ENCODE results near the gene LRP3. TPM values are rescaled to one million over a fixed set of nuclear protein-coding genes. Genes with fewer than 3 reads are reported as not detected.
A peak's percentile ranks its signal among the peaks of the same experiment; 100 is the strongest.

The LRP3 gene
- polyA plus RNA-seq, 1 donor from 2014 or later: not detected

DNA sequence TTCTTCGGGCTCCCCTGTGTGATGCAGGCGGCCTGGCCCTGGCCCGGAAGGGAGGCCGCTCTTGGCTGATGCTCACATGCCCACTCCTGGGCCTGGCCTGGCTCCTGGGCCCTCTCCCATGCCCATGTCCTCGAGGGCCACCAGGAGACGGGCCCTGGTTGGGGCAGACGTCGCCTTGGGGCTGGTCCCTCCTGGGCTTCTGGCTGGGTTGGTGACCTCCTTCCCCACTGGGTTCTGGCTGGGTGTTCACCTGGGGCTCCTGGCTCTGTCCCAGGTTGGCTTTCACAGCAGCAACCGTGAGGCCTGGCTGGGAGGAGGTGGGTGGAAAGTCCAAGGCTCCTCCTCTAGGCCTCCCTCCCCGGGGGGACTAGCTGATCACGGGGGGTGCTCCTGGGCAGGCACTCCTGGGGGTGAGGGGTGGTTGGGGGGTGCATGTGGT, 47.0 kb downstream of the LRP3 start:
- no peaks in the 10 kb centered on the region for H3K9me3 Mint-ChIP-seq
- peaks cover 2% of the 10 kb centered on the region for H3K27me3 Mint-ChIP-seq
- peaks cover 5% of the 10 kb centered on the region for H3K36me3 Mint-ChIP-seq
- no peak overlapping the region for H3K4me3 Mint-ChIP-seq
- H3K27ac Mint-ChIP-seq: no peak overlapping the region
- no peaks in the 10 kb centered on the region for H3K4me1 Mint-ChIP-seq

DNA sequence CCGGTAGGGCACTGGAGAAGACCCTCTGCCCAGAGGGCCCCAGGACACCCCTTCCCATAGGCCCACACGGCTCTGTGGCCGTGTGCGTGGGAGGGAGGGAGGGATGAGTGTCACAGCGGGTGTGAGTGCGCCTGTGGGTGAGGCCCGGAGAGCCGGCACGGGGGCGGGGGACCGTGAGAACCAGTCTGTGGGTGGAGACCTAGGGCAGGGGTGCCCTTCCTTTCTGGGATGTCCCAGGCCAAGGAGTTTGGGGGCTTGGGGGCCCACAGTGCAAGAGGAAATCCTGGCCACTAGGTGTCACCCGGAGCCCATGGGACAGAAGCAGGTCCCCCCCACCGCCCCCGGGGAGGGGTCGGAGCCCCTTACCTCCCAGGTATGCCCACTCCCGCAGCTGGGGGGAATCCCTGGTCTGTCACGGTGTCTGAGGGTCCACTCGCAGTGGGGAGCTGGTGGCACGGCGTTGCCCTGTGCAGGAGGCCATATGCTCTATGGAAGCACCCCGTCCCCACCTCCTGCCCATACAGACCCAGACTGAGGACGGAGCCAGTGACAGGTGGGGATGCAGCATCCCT, 47.5 kb downstream of the LRP3 start:
- Mint-ChIP-seq H3K36me3 (peaks cover 5% of the 10 kb centered on the region), H3K4me3 (no peak overlapping the region), H3K27ac (no peak overlapping the region), H3K9me3 (no peaks in the 10 kb centered on the region), H3K27me3 (peaks cover 2% of the 10 kb centered on the region), H3K4me1 (no peaks in the 10 kb centered on the region)

DNA sequence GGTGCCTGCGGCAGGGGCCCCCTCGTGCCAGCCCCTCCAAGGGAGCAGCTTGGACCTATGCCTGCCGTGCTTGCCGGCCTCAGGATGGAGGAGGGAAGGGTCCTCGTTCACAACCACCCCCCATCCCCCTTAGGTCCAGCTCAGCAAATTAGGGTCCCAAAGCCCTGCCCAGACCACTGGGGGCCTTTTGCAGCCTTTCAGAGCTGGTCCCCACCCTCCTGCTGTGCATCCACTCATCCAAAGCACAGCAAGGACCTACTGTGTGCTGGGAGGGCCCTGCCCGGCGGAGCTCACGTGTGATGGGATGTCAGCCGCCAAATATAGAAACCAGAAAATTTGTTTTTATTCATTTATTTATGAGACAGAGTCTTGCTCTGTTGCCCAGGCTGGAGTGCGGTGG, 48.0 kb downstream of the LRP3 start:
- Mint-ChIP-seq H3K9me3 (no peaks in the 10 kb centered on the region), H3K27me3 (peaks cover 2% of the 10 kb centered on the region), H3K27ac (no peak overlapping the region), H3K4me1 (no peaks in the 10 kb centered on the region), H3K36me3 (peaks cover 5% of the 10 kb centered on the region), H3K4me3 (no peak overlapping the region)

DNA sequence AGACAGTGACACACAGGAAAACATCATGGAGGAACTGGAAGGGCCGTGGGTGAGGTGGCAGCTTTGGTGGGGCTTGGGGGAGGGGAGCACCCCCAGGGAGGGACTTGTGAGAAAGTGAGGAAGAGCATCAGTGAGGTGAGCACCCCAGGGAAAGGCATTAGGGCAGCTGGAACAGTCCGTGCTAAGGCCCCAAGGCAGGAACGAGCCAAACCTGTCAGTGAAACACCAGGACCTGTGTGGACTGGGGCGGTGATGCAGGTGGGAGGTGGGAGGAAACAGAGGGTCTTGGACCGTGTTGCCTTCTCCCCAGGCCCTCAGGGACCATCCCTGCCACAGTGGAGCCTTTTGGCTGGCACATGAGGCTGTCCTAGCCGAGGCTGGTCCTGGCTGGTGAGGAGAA, 48.8 kb downstream of the LRP3 start:
- Mint-ChIP-seq H3K36me3 (peaks cover 5% of the 10 kb centered on the region), H3K4me1 (no peaks in the 10 kb centered on the region), H3K4me3 (no peak overlapping the region), H3K27ac (peak overlapping the region in 1 of 3 donors; percentile 64), H3K27me3 (no peaks in the 10 kb centered on the region), H3K9me3 (no peaks in the 10 kb centered on the region)

DNA sequence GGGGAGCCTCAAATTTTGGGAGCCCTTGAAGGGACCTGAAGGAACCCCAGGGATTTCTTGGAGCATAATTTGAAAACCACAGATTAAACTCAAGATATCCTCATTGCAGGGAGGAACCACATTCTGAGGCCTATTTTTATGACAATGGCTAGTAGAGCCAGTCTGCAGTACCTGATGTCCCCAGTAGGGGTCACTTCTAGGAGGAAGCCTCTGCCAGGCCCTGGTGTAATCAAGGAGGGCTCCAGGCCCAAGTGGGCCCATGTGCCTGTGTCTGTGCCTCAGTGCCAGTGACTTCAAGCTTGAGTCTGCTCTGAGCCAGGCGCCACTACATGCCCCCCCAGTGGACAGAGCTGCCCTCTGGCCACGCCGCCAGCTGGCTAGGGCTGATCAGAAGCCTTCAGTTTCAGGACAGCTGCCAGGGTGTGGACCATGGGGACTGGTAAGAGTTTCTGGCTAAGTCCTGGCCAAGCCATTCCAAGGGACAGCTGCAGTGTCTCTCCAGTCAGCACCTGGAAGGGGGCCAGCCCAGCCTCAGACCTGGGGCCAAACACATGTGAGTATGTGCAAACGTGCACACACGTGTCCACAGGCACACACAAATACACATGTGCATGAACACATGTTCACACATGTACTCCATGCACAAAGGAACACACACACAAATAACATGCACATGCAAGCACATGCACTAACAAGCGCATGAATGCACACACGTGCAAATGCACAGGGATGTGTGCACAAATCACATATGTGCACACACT, 52.0 kb downstream of the LRP3 start:
- H3K36me3 Mint-ChIP-seq: peaks cover 5% of the 10 kb centered on the region
- no peak overlapping the region for H3K4me3 Mint-ChIP-seq
- no peaks in the 10 kb centered on the region for H3K4me1 Mint-ChIP-seq
- no peak overlapping the region for H3K27ac Mint-ChIP-seq
- no peaks in the 10 kb centered on the region for H3K9me3 Mint-ChIP-seq
- peaks cover 1% of the 10 kb centered on the region for H3K27me3 Mint-ChIP-seq

DNA sequence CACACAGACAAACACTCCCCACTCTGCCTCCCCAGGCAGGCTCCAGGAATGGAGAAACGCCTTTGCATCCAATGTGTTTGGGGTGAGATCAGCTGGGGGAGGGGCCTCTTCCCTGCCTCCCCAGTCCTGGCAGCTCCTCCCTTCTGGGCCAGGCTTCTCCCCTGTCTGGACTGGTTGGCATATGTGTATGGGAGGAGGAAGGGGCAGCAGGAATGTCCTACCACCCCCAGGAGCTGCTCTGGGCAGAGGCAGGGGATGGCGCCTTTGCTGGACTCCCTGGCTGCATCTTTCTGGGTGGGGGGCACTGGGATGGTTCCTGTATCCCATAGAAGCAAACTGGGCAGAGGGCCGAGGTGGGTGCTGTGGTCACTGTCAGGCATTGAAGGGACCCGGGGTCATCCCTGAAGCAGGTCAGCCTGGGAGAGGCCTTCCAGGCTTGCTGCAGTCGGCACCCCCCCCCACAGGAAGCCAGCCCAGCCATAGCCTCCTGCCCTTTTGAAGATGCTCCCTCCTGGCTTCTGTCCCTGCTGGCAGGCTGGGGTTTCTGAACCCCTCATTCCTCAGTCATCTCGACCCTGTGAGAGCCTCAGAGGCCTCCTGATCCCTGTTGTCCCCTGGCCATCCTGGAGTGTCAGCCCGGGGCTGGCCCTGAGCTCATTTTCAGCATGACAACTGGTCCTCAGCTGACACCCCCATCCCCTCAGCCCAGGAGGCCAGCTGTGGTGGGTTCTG, 52.7 kb downstream of the LRP3 start:
- Mint-ChIP-seq H3K4me3 (no peak overlapping the region), H3K36me3 (peaks cover 5% of the 10 kb centered on the region), H3K27me3 (peaks cover 1% of the 10 kb centered on the region), H3K27ac (no peak overlapping the region), H3K4me1 (no peaks in the 10 kb centered on the region), H3K9me3 (no peaks in the 10 kb centered on the region)

DNA sequence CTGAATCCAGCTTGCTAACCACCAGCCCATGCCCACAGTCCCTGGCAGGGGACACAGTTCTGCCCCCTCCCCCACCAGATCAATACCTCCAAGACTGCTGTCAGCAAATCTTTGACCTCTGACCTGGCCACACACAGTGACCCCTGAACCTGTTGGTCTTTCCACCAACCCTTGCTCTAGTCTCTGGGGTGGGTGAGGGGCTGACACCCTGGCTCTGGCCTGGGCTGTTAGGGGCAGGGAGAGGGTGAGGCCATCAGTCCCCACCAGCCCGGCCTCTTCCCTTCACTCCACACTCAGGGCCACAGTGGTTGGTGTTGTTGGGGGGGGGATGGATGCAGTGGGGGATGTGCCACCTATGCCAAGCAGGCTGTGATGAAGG, 53.3 kb downstream of the LRP3 start:
- Mint-ChIP-seq H3K4me3 (no peak overlapping the region), H3K27ac (no peak overlapping the region), H3K4me1 (no peaks in the 10 kb centered on the region), H3K36me3 (peaks cover 5% of the 10 kb centered on the region), H3K9me3 (no peaks in the 10 kb centered on the region), H3K27me3 (peaks cover 1% of the 10 kb centered on the region)

DNA sequence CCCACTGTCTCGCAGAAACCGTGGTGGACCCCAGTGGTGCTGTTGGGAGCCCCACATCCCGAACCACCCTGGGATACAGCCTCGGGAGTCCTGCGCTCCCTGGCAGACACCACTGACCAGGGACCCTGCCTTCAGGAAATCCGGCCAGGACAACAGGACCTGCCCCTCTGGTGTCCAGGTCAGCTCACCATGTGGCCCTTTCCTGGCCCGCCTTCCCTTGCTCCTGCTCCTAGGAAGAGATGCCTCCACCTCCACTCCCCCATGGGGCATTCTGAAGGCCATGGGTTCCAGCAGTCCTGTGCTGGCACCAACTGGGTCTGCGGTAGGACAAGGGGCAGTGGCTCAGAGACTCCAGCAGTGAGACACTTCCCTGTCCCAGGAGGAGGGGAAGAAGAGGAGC, 54.0 kb downstream of the LRP3 start:
- H3K9me3 Mint-ChIP-seq: no peaks in the 10 kb centered on the region
- H3K36me3 Mint-ChIP-seq: peaks cover 3% of the 10 kb centered on the region
- H3K4me1 Mint-ChIP-seq: no peaks in the 10 kb centered on the region
- H3K27ac Mint-ChIP-seq: no peak overlapping the region
- H3K27me3 Mint-ChIP-seq: peaks cover 1% of the 10 kb centered on the region
- H3K4me3 Mint-ChIP-seq: no peak overlapping the region

DNA sequence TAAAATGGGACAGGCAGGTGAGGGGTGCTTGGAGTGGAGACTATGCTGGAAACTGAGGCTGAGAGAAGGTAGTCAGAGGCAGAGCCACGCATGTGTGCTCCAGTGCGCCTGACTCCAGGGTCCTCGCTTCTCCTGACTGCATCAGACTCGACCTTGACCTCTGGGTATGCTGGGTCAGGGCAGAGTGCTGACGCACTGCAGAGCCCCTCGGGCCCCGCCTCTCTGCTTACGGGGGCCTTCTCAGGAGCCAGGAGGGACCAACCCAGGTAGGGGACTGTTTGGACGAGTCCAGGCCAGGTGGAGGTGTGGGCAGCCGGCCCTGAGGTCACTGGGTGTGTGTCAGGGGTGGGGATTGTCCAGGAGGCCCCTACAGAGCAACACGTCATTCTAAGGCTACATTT, 54.4 kb downstream of the LRP3 start:
- Mint-ChIP-seq H3K27ac (no peak overlapping the region), H3K4me1 (no peaks in the 10 kb centered on the region), H3K9me3 (no peaks in the 10 kb centered on the region), H3K36me3 (peaks cover 3% of the 10 kb centered on the region), H3K4me3 (no peak overlapping the region), H3K27me3 (peaks cover 1% of the 10 kb centered on the region)

DNA sequence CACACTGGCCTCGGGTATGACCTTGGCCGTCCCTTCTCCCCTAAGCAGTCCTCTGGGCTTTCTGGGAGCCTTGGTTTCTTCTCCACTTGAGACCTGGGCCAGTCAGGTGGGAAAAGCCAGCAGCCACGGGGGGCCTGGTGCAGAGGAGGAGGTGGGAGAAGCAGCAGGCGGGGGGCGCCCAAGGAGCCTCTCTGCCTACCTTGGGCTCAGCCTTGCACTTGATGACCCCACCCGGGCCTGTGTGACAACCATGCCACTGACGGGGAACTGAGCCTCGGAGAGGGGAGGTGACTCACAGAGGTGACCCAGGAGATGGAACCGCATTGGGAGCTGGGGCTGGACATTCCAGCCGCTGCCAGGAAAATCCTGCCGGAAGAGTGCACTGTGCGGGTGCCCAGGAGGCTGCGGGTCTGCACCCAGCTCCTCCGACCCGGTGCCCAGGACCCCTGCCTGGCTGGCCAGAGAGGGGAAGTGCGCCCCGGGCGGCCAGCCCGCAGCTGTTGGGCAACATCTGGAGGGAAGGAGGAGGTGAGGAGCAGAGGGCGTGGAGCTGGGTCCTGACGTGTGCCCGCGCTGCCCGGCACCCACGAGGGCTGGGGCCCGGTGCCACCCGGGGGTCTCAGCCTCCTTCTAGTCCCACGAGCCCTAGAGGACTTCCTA, 55.0 kb downstream of the LRP3 start:
- Mint-ChIP-seq H3K4me3 (no peak overlapping the region), H3K27ac (no peak overlapping the region), H3K4me1 (no peaks in the 10 kb centered on the region), H3K9me3 (no peaks in the 10 kb centered on the region), H3K36me3 (peaks cover 3% of the 10 kb centered on the region), H3K27me3 (peaks cover 1% of the 10 kb centered on the region)

DNA sequence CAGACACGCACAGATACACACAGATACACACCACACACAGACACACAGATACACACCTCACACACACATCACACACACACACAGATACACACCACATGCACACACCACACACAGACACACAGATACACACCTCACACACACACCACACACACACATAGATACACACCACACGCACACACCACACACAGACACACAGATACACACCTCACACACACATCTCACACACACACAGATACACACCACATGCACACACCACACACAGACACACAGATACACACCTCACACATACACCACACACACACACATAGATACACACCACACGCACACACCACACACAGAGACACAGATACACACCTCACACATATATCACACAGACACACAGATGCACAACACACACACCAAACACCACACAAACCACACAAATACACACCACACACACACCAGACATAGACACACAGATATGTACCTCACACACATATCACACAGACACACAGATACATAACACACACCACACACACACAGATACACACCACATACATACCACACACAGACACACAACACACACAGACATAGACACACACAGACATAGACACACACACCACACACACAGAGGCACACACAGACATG, 55.7 kb downstream of the LRP3 start:
- H3K36me3 Mint-ChIP-seq: peaks cover under 1% of the 10 kb centered on the region
- H3K27me3 Mint-ChIP-seq: peaks cover 1% of the 10 kb centered on the region
- no peak overlapping the region for H3K27ac Mint-ChIP-seq
- no peak overlapping the region for H3K4me3 Mint-ChIP-seq
- no peaks in the 10 kb centered on the region for H3K4me1 Mint-ChIP-seq
- H3K9me3 Mint-ChIP-seq: no peaks in the 10 kb centered on the region

DNA sequence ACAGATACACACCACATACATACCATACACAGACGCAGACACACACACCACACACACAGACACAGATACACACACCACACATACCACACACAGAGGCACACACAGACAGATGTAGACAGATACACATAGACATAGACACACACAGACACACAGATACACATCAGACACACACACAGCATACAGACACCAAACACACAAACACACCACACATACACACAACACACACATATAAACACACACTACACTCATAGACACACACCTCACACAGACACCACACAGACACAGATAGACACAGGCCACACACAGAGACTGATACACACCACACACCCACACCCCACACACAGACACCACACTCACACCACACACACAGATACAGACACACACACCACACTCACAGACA, 56.4 kb downstream of the LRP3 start:
- no peak overlapping the region for H3K27ac Mint-ChIP-seq
- H3K27me3 Mint-ChIP-seq: peaks cover 3% of the 10 kb centered on the region
- no peaks in the 10 kb centered on the region for H3K9me3 Mint-ChIP-seq
- H3K4me1 Mint-ChIP-seq: no peaks in the 10 kb centered on the region
- H3K4me3 Mint-ChIP-seq: no peak overlapping the region
- H3K36me3 Mint-ChIP-seq: no peaks in the 10 kb centered on the region

DNA sequence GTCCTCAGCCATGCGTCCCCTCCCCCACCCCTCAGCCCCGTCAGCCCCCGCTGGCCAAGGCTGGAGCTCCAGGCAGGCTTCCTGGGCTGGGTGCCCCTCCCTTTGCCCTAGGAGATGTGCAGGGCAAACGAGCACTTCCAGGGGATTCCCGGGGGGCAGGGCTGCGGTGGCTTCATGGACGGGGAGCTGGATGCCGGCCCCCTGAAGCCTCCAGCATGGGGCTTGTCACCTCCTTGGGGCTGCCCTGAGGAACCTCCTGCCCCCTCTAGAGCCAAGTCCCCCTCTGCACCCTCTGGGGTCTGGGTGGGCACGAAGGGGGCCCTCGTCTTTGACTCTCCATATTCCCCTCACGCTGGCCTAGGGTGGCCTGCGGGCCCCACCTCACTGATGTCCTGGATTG, 56.9 kb downstream of the LRP3 start:
- Mint-ChIP-seq H3K4me1 (peaks cover 0 to 1% (median 0%) of the 10 kb centered on the region in 3 donors), H3K36me3 (no peaks in the 10 kb centered on the region), H3K4me3 (no peak overlapping the region), H3K27ac (no peak overlapping the region), H3K27me3 (peaks cover 7% of the 10 kb centered on the region), H3K9me3 (no peaks in the 10 kb centered on the region)

DNA sequence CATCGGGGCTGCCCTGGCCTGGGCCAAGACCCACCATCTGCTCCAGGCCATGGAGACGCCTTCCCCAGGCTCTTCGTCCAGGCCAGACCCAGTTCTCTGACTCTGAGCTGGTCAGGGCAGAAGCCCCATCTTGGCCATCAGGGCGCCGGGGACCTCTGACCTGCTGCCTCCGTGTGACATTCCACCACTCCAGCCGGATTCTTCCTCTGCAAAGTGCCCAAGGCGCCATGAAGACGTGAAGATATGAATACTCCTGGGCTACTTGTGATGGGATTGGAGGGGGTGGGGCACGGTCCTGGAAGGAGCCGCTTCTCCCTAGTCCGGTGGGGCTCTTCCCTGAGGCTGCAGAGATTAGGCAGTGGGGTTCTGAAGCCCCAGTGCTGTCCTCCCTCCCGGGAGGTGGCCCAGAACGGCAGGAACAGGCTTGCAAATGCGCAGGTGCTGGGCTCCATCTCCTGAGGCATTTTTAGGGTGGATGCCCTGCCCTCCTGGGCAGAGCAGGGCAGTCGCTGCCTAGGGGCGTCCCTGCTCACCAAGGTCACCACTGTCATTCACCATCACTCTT, 57.5 kb downstream of the LRP3 start:
- no peak overlapping the region for H3K4me3 Mint-ChIP-seq
- peaks cover 7% of the 10 kb centered on the region for H3K27me3 Mint-ChIP-seq
- no peak overlapping the region for H3K27ac Mint-ChIP-seq

More for the DNA sequence above, 57.5 kb downstream of the LRP3 start:
- Mint-ChIP-seq H3K36me3 (no peaks in the 10 kb centered on the region), H3K9me3 (no peaks in the 10 kb centered on the region), H3K4me1 (peaks cover 0 to 1% (median 0%) of the 10 kb centered on the region in 3 donors)
